Kidney (tissue), 14 donors: ENCODE data around the gene KPNA1. TPM values are rescaled to one million over a fixed set of nuclear protein-coding genes. Genes with fewer than 3 reads are reported as not detected.

Experiments
- DNase-seq, 5 donors: peaks; one replicate each; pipeline ENCODE4 v3.0.0-alpha.2; 2013 to 2020
- FAIRE-seq: peaks from 2 replicates; lab custom pipeline; 2012; peaks lifted over from hg19 to GRCh38; lab: Jason Lieb, UNC
- H3K27ac ChIP-seq, 2 donors: one replicate each; pipeline ENCODE4 v1.7.0; 2013; ENCODE audit warnings: low read depth in 2 of 2, low read length in 2 of 2, inconsistent platforms in 1 of 2
- H3K27me3 ChIP-seq: one replicate; pipeline ENCODE4 v1.7.1; 2013; ENCODE audit warnings: low read length, inconsistent platforms; ENCODE audit not compliant: control insufficient read depth, insufficient read depth
- H3K36me3 ChIP-seq, 3 donors: one replicate each; pipeline versions ENCODE4 v1.7.0 to v1.7.1; 2013; ENCODE audit warnings: low read length in 3 of 3, control low read depth in 1 of 3, inconsistent platforms in 1 of 3; ENCODE audit not compliant: insufficient read depth in 3 of 3, control insufficient read depth in 2 of 3
- H3K4me1 ChIP-seq, 3 donors: one replicate each; pipeline versions ENCODE4 v1.7.0 to v1.7.1; 2013; ENCODE audit warnings: low read length in 3 of 3, inconsistent platforms in 1 of 3, low read depth in 1 of 3; ENCODE audit not compliant: control insufficient read depth in 2 of 3, insufficient read depth in 2 of 3
- H3K4me3 ChIP-seq, 3 donors: one replicate each; pipeline versions ENCODE4 v1.7.0 to v1.8.1; 2013; ENCODE audit warnings: low read length in 3 of 3, control low read depth in 1 of 3, inconsistent platforms in 1 of 3
- H3K9ac ChIP-seq, 3 donors: one replicate each; pipeline versions ENCODE4 v1.7.0 to v1.7.1; 2013; ENCODE audit warnings: low read length in 3 of 3, control low read depth in 1 of 3, inconsistent platforms in 1 of 3
- H3K9me3 ChIP-seq, 3 donors: one replicate each; pipeline versions ENCODE4 v1.7.0 to v1.7.1; 2013; ENCODE audit warnings: low read length in 3 of 3, control low read depth in 1 of 3, inconsistent platforms in 1 of 3; ENCODE audit not compliant: control insufficient read depth in 2 of 3, insufficient read depth in 1 of 3
- intact Hi-C: fragments of 100-400 bp; cut with DNase I; formaldehyde crosslinking; loops from one replicate; pipeline ENCODE4 v1.11.1; 2022
- polyA plus RNA-seq: library from polyadenylated mRNA; stranded (reverse); fragments of 350-450 nt; fragmentation: Illumina TruSeq; extraction: RNeasy Lipid Tissue Mini Kit (QIAGEN cat#74804); gene quantifications from one replicate; pipeline ENCODE4 v1.2.3, GENCODE V29; 2014; ENCODE audit warnings: low read depth, low replicate concordance; ENCODE audit not compliant: insufficient read depth
- total RNA-seq: library from RNA; stranded (reverse); fragmentation: NEBNext Ultra II Directional; extraction: Animal tissue kit (Norgen Biotek cat#: 25700); gene quantifications from one replicate; pipeline ENCODE4 v1.2.1, GENCODE V29; 2021
- TF ChIP-seq, protein P1 (sequence below): IDR thresholded peaks from 3 replicates; pipeline ENCODE4 v1.5.1; 2012; ENCODE audit warnings: mild to moderate bottlenecking, moderate library complexity, borderline replicate concordance; ENCODE audit not compliant: insufficient read depth; ENCODE audit errors: extremely low read depth
- donor health status: control.
- donor health status: control.
- donor health status: control.
- donor health status: control.
- donor health status: control.
- donor health status: DM: yes; HTN: yes; CAD: no.
- donor health status: Normal renal cell carcinoma (clear cell type).

The KPNA1 gene
- total and polyA plus RNA-seq, 2 donors from 2014 or later = 16.8 to 64.5 TPM

DNA sequence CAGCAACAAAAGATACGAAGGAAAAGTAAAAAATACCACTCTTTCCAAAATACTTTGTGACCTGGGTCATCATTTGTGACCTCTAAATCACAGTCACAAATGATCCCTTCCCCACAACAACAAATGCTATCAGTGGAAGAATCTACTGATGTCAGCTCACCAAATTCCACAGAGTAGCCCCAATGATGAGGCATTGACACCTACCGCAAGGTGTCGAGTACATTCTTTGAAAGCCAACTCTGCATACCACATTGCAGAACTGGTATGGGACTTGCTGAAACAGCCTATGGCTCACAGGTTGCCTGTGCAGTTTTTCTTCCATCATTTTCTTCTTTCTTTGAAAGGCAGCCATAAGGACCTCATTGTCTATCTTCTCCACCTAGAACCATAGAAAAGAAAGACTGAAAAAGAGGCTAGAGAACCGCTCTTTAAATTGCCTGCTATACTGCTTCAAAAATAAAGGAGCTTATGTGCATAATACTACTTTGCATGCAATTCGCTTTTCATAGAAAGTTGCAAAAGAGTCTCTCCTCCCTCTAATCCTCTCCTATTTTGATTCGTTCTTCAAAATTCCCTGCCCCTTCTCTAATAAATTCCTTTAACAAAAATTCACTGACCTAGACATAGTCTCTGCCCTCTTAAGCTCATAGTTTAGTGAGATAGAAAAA, 21.4 kb upstream of the KPNA1 start:
- FAIRE-seq (no peak), DNase-seq (no peak)
- no peak overlapping the region for H3K27ac ChIP-seq
- no peaks in the 10 kb centered on the region for H3K4me1 ChIP-seq
- no peaks in the 10 kb centered on the region for H3K27me3 ChIP-seq
- H3K4me3 ChIP-seq = no peak overlapping the region
- TF ChIP-seq, protein P1, sequence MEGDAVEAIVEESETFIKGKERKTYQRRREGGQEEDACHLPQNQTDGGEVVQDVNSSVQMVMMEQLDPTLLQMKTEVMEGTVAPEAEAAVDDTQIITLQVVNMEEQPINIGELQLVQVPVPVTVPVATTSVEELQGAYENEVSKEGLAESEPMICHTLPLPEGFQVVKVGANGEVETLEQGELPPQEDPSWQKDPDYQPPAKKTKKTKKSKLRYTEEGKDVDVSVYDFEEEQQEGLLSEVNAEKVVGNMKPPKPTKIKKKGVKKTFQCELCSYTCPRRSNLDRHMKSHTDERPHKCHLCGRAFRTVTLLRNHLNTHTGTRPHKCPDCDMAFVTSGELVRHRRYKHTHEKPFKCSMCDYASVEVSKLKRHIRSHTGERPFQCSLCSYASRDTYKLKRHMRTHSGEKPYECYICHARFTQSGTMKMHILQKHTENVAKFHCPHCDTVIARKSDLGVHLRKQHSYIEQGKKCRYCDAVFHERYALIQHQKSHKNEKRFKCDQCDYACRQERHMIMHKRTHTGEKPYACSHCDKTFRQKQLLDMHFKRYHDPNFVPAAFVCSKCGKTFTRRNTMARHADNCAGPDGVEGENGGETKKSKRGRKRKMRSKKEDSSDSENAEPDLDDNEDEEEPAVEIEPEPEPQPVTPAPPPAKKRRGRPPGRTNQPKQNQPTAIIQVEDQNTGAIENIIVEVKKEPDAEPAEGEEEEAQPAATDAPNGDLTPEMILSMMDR = no peak
- H3K36me3 ChIP-seq = peaks cover 0 to 40% (median 33%) of the 10 kb centered on the region in 3 donors
- intact Hi-C loops = no loop called here
- no peaks in the 10 kb centered on the region for H3K9me3 ChIP-seq
- H3K9ac ChIP-seq = no peak overlapping the region

- Histone ChIP-seq H3K9ac (no peak overlapping the region), H3K4me3 (no peak overlapping the region), H3K27ac (no peak overlapping the region), H3K9me3 (no peaks in the 10 kb centered on the region), H3K4me1 (no peaks in the 10 kb centered on the region), H3K27me3 (no peaks in the 10 kb centered on the region), H3K36me3 (peaks cover 0 to 30% (median 29%) of the 10 kb centered on the region in 3 donors)
- DNase-seq (no peak), FAIRE-seq (no peak)
- TF ChIP-seq, protein P1 = no peak
- intact Hi-C loops = no loop called here
Measured at GRCh38 chr3:122533931-122534334, 19.2 kb upstream of the KPNA1 start.

DNA sequence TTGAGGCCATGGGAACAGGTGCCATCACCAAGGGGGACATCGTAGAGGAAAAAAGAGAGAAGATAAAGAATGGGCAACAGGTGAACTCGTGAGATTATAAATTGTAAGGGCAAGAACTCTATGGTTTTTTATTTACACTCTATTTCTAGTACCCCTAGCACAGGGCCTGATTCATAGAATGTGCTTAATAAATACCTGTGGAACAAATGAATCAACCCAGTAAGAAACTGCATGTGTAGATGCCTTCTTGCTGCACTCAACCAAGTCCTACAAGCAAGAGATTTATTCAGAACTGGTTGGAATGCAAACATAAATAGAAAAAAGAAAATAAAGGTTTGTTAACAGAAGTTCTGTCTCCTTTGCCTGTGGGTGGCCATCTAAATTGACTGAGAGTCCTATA, 18.7 kb upstream of the KPNA1 start:
- Histone ChIP-seq H3K36me3 (peaks cover 0 to 29% (median 26%) of the 10 kb centered on the region in 3 donors), H3K9me3 (no peaks in the 10 kb centered on the region), H3K4me1 (no peaks in the 10 kb centered on the region), H3K27ac (no peak overlapping the region), H3K27me3 (no peaks in the 10 kb centered on the region), H3K9ac (no peak overlapping the region), H3K4me3 (no peak overlapping the region)
- DNase-seq = no peak
- intact Hi-C loops = no loop called here
- TF ChIP-seq, protein P1 = no peak
- no peak for FAIRE-seq

DNA sequence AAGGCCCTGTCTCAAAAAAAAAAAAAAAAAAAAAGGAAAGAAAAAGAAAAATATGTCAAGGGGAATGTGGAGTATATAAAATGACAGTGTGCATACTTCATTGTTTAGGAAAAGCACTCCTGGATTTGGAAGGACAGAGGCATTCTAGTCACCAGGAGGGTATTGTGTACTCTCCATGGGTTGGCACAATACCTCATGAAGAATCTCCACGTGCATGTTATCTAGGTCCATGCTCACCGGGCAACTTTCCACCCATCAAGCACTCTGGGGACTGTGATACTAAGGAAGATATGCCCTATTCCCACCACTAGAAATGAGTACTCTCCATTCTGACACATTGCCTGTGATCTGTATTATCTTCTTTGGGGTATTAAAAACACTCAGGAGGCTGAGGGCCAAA, 15.4 kb upstream of the KPNA1 start:
- no peak overlapping the region for H3K27ac ChIP-seq
- no peaks in the 10 kb centered on the region for H3K9me3 ChIP-seq
- intact Hi-C loops = no loop called here
- TF ChIP-seq, protein P1 = no peak
- DNase-seq = no peak
- H3K27me3 ChIP-seq = no peaks in the 10 kb centered on the region
- H3K36me3 ChIP-seq = peaks cover 0 to 26% (median 19%) of the 10 kb centered on the region in 3 donors
- H3K9ac ChIP-seq = no peak overlapping the region
- no peak overlapping the region for H3K4me3 ChIP-seq
- FAIRE-seq = no peak
- no peaks in the 10 kb centered on the region for H3K4me1 ChIP-seq
